Stimulated activated CD8-positive, alpha-beta memory T cell treated with anti-CD3 and anti-CD28 coated beads, Interleukin-15, amount 100 ng/mL, for 1 hour (primary cell): ENCODE results near the gene CDH4.

Experiments
- DNase-seq: peaks from one replicate; pipeline ENCODE4 v3.0.0-alpha.2; 2020; ENCODE audit warnings: low read depth

The CDH4 gene

DNA sequence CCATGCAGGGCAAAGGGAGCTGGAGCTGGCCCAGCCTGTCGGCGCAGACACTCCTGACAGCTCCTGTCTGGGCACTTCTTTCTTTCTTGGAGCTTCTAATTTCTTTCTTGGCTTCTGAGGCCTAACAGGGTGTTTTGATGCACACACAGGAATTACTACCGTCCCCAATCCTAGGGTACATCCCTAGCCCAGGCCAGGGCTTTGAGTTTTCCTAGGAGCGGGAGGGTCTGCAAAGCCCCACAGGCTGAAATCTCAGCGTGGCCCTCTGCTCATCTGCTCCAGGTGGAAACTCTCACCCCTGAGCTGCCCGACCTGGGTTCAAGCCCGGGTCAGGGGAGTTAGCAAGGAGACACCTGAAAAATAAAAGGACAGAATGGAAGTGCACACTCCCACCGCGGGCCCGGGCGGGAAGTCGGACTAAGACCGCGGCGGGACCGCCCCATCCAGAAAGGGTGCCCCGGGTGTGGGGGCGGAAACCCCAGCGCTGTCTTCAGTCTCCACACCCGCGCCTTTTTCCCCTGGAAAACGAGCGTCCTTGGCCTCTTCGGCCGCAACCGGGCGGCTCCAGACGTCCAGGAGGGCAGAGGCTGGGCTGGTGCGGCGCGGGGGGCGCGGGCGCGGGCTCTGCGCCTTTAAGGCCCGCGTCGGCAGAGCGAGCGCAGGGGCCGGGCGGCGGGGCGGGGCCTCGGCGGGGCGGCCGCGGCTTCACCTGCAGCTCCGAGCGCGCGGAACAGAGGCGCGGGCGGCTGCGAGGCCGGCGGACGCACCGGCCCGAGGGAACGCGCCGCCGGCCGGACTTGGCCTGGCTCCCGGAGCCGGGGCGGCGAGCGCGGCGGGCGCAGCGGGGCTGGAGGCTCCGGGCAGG lies at the start of gene CDH4:
Gene CDH4 (plus strand): TSS at position 733 of the 865 bp plus-strand sequence.
- no peak for DNase-seq

DNA sequence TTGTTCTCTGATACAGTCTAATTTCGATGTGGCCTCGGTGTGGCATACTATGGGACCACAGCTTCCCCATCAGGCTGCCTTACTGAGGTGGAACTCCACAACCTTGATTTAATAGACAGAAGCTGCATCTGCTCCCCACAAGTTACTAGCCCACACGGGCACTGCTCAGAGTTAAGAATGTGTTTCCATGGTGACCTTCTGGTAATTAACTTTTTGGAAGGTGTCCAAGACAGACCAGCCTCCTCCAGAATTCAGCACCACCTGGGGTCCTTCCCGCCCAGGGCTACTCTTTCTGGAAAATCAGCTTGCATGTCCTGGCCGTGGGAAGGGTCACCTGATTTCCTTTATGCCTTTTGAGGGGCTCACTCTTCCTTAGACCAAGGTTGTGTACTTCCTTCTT lies 48.7 kb upstream of the CDH4 start:
- no peak for DNase-seq

DNA sequence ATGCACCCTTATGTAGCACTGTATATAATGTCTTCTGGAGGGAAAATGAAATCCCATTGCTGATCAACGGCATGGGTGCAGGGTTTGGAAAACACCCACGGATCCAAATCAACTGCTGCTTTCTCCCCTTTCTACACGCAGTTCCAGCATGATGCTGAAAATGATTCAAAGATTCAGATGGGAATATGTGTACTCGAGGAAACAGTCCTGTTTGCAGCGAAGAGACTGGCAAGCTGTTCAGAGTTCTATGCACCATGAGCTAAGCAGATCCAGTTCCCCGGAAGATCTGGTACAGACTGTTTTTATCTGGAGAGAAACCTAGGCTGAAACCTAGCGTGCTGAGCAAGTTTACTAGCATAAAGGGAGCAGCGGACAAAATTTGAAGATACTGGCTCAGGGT lies 47.9 kb upstream of the CDH4 start:
- DNase-seq, result no peak

DNA sequence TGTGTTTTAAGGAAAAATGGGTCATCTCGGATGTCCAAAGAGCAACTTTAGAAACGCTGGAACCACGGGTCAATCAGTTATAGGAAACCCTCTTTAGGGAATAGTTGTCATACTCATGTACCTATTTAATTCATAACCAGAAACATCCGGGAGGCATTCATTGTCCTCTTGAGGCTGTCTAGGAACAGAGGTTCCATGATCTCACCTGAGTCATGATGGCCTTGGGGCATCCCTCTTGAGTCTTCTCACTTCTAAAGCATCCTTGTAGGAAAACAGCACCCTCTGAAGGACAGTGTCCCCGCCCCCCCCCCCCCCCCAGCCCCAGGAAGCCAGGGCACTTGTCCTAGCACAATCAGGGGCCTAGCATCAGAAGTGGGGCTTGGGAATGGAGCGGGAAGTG lies 46.3 kb upstream of the CDH4 start:
- no peak for DNase-seq

DNA sequence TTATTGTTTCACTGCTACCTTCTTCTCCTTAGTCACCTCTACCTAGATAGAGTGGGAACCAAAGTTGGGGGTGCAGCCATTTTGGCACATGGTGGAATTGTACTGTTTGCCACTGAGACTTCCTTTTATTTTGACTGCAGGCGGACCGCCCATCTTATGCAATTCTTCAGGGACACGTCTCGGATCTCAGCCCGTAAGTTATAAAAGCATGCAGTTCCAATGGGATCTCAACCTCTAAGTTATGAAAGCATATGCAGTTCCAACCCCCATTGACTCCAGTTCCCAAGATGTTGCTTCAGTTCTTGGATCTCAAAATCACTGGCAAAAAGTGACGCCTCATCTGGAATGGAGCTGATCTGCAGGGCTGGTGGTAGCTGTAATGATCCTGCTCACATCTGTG lies 41.2 kb upstream of the CDH4 start:
- DNase-seq, result no peak

DNA sequence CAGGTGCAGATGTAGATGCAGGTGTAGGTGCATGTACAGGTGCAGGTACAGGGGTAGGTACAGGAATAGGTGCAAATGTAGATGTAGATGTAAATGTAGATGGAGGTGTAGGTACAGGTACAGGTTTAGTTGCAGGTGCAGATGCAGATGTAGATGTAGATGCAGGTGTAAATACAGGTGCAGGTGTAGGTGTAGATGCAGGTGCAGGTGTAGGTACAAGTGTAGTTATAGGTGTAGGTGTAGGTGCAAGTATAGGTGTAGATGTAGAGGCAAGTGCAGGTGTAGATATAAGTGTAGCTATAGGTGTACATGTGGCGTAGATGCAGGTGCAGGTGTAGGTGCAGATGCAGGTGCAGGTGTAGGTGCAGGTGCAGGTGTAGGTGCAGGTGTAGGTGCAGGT lies 34.2 kb upstream of the CDH4 start:
- DNase-seq, result no peak

DNA sequence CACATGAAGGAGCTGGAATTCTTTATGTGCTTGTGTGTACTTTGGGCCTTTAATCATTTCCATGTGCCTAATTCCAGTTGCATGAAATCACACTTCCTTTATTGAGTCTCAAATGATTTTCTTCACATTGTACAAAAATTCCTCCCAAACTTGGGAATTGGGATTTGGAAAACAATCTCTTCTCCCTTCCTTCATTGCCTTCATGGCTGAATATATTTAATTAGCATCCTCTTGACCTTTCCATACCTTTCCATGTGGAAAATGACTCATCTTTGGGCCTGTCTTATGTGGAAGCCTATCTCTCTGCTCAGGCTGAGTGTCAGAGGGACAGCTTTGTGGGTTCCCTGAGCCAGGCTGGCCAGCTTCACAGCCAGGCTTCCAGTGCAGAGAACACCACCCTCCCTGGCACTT lies 33.0 kb upstream of the CDH4 start:
- no peak for DNase-seq

DNA sequence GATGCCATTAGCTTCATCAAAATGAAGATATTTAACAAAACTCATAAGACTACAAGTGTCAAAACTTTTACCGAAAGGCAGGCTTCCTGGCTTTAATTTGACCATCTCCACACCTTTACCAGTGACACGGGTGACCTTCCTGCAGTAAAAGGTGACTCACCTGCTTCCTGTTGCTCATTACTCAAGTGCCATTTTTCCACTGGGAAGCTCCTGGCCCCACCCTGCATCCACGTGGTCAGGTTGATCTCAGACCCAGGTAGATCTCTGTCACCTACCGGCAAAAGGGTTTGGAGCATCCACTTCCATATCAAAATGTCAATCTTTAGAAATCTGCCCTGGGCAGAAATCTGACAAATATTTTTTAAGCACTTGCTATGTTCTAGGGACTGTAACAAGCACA lies 31.9 kb upstream of the CDH4 start:
- DNase-seq, result no peak

DNA sequence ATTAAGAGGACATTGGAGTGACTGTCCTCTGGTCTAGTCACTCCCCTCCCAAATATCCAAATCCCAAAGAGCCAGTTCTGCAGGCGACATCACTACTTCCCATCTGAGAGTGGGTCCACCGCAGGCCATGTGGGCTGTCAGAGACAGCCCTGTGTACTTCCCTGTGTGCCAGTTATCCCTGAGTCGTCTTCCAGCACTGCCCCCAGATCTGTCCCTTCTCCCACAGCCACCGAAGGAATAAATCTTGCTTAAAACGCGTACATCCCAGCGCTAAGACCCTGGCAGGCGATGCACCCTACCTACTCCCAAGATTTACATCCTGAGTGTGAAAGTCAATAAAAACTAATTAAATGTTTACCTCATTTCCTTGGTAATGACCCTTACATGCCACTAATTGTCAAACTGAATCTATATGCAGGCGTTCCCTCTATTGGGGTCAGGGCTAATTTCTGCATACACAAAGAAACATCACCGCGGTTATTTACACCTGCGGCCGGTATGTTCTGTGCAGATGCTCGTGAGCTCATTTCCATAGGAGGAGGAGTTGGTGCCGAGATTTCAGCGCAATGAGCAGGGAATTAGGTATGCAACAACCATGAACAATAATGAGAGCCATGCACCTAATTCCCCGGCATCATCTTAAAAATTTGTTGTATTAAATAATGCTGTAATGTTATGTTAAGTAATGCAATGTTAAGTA lies 31.3 kb upstream of the CDH4 start:
- no peak for DNase-seq

DNA sequence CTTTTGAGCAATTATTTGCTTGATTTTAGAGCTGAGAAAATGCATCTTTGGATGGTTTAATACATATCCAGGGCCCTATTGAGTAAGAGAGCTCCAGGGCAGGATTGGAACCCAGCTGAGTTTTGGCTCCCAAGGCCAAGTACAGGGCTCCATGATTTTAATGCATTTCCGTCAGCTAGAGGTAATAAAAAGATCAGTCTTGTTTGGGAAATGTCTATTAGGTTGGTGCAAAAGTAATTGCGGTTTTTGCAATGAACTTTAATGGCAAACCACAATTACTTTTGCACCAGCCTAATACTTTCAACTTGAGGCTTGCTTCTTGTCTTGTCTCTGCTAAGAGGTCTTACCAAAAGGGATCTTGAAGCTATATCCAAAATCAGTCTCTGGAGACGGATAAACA lies 29.4 kb upstream of the CDH4 start:
- DNase-seq, result no peak

DNA sequence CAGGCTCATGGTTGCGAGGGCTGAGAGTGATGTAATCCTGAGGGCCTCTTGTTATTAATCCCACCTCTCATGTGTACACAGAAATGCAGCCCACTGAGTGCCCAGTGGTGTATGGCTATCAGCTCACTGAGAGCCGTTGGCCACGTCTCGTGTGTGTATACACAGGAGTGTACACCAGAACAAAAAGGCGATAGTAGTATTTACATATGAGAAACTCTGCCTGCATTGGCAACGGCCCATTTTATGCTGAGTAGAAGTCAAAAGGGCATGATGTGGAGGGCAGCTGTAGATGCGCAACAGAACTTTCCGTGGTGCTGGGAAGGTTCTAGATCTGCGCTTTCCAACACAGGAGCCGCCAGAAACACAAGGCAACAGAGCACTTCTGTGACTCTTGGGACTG lies 28.9 kb upstream of the CDH4 start:
- DNase-seq, result no peak

DNA sequence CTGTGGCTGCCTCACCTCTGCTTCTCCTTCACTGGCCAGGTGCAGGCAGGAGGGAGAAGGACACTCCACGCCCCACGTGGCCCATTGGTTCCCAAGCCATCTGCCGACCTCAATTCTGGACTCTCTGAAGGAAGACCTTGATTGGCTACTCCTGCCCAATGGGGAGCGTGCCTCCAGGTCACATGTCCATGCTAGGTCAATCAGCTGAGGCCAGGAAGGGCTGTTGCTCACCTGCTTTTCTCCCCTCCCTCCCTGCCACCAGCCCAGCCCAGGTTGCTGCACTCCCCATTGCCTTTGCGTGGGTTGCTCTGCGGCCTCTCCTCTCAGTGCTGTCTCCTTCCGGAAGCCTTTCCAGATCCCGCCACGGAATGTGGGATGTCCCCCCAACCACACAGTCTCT lies 21.9 kb upstream of the CDH4 start:
- DNase-seq, result no peak

DNA sequence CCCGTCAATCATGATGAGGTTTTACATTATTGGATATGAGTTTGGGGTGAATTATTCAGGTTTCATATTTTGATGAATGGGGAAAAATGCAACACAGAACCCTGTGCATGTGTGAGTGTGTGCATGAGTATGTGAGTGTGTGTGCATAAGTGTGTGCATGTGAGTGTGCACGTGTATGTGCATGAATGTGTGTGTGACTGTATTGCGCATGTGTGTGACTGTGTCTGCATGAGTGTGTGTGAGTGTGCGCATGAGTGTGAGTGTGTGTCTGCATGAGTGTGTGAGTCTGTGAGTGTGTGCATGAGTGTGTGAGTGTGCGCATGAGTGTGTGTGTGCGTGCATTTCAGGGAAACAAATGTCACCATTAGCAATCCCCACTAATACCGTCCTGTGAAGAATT lies 18.5 kb upstream of the CDH4 start:
- no peak for DNase-seq

DNA sequence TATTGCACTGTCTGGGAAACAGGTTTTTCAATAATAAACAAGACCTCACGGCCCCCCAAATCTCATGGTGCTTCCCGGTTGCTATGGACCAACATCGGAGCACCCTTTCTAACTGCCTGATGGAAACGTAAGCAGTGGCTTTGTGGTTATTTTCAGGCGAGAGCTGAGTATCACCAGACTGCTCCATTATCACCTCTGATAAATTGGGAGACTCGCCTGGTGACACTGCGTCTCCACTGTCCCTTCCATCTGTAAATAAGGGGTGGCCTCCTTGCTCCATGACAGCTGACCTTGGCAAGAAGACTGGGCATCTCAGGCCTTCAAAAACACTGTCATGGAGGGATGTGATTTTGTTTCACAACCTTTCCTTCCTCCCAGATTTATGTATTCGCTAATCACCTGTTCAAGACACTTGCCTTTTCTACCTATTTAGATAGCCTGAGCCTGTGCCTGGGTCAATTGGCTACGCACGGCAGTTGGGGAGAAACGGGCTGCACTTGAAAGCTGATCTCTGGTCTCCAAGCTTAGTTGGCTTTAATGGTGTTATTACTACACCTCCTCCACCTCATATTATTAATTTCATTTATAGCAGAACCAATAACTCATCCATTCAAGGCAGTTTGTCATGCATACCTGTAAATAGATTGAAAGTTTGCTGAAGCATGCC lies 17.7 kb upstream of the CDH4 start:
- DNase-seq, result no peak

DNA sequence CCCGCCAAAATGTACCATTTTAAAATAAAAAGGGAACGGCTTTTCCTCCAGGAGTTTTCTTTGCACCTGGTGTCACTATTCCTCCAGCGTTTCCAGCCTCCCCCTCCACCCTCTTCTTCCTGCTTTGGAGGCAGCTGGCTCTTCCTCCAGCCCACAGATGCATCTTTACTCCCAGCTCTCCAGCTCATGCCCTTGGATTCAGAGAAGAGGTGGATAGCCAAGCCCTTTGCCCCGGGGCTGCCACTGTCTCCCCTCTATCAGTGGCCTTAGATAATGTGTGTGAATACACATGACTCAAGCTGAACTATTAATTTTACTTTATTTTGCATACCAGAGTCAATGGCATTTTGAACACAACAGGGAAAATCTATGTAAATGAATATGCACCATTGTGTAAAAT lies 15.3 kb upstream of the CDH4 start:
- no peak for DNase-seq

DNA sequence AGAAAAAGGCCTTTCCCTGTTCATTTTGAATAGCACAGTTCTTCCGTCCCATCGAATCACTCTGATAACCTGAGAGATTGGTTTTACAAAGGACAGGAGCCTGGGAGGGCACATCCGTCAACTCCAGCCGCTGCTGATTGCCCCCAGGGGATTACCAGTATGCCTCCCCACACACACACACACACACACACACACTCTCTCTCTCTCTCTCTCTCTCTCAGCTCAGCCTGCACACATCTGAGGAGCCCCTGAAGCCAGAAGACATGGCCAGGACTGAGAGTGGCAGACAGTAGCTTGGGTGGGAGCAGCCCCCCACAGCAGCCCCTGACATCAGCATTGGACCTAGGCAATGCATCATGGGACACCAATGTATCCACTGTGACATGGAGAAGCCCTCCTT lies 13.2 kb upstream of the CDH4 start:
- no peak for DNase-seq

DNA sequence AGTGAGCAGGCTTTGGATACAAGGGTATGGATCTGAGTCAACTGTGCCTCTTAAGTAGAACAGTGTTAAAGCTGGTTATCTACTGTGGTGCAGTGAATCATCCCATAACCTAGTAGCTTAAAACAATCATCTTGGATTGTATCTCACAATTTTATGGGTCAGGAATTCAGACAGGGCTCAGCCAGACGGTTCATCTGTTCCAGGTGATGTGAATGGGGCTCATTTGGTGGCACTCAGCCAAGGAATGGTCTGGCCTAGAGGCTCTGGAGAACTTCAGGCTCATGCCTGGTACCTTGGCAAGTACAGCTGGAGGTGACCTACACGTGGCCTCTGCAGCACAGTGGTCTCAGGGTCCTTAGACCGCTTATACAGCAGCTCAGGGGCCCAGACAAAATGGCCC lies 11.2 kb upstream of the CDH4 start:
- no peak for DNase-seq

DNA sequence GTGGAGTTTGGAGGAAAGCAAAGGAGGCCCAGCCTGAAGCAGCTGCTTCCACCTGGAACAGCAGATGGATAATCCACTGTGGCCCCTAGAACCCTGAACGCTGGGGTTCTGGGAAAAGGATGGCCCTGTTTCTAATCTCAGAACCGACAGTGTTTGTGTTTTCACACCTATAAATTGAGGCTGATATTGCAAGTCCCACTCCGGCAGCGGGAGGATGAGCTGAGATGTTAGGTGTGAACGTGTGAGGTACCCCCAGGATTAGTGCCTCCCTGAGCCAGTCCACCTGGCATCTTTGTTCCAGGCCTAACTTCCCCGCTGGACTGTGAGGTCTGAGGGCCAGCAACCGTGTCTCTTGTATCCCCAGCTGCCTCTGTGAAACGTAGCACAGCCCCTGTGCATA lies 7.8 kb upstream of the CDH4 start:
- no peak for DNase-seq

DNA sequence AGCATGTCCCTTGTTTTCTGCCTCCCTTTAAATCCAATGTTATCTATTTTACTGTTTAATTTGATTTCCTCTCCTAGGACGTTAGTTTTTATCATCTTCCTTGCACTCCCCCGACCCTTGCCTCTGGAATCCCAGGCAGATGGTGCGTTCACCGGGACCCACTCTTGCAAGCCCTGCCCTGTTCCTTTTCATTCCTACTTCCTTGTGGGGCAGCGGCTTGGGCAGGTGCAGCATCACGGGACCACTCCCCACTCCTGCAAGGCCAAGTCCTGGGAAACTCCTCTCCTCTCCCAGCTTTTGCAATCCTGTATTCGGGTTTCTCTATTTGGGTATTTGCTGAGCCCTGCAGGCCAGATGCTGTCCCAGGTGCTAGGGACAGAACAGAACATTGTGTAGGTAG lies 5.8 kb upstream of the CDH4 start:
- DNase-seq, result no peak

DNA sequence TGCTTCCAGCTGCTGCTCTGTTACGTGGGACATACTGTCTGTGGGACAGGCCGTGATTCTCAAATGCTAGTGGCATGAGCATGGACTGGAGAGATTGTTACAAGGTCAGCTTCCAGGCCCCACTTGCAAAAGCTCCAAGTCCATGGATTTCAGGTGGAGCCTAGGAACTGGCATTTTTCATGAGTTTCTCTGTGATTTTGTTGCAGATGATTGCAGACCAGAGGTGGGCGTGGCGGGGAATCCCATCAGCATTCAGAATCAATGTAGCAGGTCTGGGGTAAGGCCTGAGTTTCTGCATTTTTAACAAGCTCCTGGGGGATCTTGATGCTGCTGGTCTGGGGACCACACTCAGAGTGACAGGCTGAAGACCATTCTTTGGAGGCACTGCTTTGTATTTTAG lies 2.4 kb upstream of the CDH4 start:
- DNase-seq, result no peak

DNA sequence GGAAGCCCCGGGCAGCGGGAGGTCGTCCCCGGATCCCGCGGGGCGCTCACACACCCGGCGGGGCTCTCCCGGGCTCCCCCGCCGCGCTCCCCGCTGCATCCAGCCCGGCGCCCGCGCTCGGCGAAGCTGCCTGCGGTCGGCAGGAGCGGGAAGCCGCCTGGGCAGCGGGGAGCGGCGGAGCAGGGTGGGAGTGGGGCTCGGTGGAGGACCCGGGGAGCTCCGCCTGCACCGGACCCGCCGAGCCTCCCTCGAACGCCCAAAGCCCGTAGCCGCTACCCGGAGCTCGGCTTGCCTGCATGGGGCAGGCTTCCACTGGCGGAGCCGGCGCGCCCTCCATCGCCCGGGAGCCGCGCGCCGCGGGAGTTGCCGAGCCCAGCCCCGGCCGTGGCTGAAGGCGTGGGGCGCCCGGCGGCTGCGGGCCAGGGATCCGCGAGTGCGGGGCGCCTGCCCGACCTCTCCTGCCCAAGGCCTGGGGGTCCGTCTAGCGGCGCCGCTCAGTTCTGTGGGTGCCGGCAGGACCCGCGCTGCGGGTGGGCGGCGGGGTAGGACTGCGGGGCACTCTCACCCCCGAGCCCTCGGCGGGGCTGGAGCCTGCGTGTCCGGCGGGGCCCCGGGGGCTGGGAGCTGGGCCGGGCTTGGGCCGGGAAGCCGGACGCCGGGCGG lies 671 bp downstream of the CDH4 start:
- DNase-seq, result no peak

DNA sequence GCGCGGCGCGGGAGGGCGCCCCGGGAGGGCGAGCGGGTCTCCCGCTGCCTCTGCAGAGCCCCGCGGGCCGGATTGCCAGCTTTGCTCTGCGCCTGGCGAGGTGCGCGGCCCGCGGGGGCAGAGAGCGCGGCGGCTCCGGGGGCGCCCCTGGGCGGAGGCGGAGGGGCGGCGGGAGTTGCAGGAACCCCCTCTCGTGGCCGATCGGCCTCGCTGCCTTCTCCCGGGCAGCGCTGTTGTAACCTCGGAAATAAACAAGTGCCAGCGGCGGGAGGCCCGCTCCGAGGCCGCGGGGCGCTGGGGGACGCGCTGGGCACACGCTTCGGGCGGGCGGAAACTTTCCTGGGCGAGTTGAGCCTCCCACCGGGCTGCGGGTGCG lies 1.2 kb downstream of the CDH4 start:
- no peak for DNase-seq
